ENCODE data around the gene PDGFRA.

PDGFRA gene

GRCh38 chr4:54228961-54229501 is at the start of gene PDGFRA:
Gene PDGFRA (plus strand): TSS chr4:54229293. CDS start chr4:54258769, 29,476 bp downstream.
- TF ChIP-seq CTCF (IDR thresholded peaks at IDR 0.05) = no peak

GRCh38 chr4:54184581-54184980 is 44.5 kb upstream of the PDGFRA start:
- TF ChIP-seq CTCF (IDR thresholded peaks at IDR 0.05) = no peak

DNA sequence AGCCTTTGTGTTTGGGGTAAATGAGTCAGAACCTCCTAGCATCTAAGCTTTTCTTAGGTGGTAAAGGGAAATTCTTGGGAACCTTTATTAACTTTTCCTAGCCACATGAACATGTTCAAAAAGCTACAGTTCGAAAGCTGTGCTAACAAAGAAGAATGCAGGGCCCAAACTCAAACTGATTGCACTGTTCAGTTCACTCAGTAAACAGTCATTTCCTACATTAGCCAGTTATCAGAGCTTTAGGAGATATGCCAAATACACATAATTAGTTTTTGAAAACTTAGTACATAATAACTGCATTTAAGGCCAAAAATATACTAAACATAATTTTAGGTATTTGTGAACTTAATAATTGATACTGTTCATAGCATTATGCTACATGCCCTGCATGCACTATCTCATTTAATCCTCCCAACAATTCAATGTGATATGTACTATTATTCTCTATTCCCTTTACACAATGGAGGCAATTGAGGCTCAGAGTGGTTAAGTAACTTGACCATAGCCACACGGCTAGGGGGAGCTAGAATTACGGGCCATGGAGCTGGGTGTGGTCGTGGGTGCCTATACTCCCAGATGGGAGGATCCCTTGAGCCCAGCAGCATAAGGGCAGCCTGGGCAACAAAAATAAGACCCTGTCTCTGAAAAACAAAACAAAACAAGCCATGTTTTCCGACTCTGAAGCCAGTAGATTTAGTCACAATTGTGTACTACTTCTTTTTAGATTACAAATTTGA is 43.9 kb upstream of the PDGFRA start:
- no peak for TF ChIP-seq CTCF (IDR thresholded peaks at IDR 0.05)

DNA sequence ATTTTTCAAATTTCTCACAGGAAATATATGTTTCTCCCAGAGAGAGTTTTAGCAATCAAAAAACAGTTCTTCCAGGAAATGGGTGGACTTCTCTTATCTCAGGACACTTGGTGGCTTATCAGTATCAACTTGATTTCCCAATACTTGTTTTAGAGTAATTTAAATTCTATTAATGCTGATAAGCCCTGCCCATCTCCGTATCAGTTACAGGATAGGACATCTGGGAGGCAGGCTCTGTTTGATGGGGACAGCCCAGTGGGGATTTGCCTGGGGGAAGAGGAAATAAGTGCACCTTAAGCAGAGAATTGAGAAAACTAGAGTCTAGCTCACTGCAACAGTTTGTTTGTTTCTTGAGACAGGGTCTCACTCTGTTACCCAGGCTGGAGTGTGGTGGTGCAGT is 43.2 kb upstream of the PDGFRA start:
- TF ChIP-seq CTCF (IDR thresholded peaks at IDR 0.05) = no peak

GRCh38 chr4:54186371-54186770 is 42.7 kb upstream of the PDGFRA start:
- no peak for TF ChIP-seq CTCF (IDR thresholded peaks at IDR 0.05)

GRCh38 chr4:54187148-54187547 is 41.9 kb upstream of the PDGFRA start:
- no peak for TF ChIP-seq CTCF (IDR thresholded peaks at IDR 0.05)

DNA sequence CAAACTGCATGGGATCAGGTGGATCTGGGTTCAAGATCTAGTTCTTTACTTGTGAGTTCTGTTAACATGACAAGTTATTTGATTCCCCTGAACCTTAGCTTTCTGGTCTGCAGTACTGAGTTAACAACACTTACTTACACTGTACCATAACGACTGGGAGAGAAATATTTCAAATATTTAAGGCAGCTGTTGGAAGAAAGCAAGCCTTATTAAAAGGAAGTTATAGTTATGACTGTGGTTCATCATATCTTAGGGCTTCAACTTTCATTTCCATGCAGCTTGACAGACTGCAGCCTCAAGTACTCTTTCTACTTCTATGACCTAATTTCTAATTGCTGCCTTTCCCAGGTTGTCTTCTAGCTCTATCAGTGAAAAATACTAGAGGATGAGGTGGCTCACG is 40.0 kb upstream of the PDGFRA start:
- TF ChIP-seq CTCF (IDR thresholded peaks at IDR 0.05) = no peak
